Measurements from ENCODE around the gene CCDC91.
"Not testable (repeated sequence)": the region's sequence is repeated elsewhere in the genome, so short reads cannot be mapped to it uniquely, and the experiment has no call there.

CCDC91 gene

GRCh38 chr12:28232211-28232928, 42.1 kb downstream of the CCDC91 start:
- no peak for DNase-seq

- DNase-seq = no peak
Observed at GRCh38 chr12:28234444-28234843, 44.2 kb downstream of the CCDC91 start.

DNA sequence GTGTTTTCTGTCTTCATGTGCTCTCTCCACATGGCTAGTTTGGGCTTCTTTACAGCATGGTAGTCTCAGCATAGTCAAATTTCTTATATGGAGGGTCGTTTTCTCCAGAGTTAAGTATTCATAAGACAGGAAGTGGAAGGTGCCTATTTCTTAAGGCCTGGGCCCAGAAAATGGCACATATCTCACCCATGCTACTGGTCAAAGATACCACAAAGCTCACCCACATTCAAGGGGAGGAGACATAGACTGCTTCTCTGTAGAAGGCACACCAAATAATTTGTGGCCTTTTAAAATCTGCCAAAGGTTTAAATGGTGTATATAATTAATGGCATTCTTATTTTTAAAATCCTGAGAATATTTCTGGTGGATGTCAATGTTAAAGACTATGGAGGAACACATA, 44.8 kb downstream of the CCDC91 start:
- no peak for DNase-seq

DNA sequence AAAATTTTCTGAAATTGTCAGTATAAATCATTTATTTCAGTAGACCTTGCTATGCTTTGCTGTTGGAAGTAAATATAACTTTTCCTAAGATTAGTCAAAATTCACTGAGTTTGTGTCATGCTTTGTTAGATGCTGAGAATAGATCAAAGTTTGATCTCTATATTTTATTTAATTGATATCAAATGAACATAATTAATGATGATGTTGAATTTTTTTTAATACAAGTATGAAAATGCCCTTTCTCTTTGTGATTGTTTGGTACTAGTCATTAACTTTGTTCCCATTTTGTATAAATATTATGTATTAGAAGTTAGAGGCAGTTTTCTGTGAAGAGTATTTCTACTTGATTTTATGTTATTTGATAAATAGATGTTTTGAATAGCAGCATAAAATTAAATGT, 45.7 kb downstream of the CCDC91 start:
- no peak for DNase-seq

DNA sequence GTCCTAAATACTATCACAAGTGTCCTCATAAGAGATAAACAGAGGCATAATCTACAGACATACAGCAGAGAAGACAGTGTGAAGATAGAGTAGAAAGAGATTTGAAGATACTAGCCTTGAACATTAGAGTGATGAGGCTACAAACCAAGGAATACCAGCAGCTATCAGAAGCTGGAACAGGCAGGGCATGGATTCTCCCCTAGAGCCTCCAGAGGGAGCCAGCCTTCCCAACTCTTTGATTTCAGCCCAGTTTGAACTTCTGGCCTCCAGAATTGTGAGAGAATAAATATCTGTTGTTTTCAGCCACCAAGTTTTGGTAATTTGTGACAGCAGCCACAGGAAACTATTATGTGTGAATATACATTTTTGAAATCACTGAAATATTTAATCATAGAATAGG, 47.2 kb downstream of the CCDC91 start:
- no peak for DNase-seq

- DNase-seq = no peak
Observed at GRCh38 chr12:28239918-28240317, 49.7 kb downstream of the CCDC91 start.

- no peak for DNase-seq
Observed at GRCh38 chr12:28240853-28241252, 50.6 kb downstream of the CCDC91 start.

- no peak for DNase-seq
Observed at GRCh38 chr12:28242129-28242495, 51.9 kb downstream of the CCDC91 start.

- DNase-seq = no peak
Observed at GRCh38 chr12:28242496-28243309, 52.4 kb downstream of the CCDC91 start.

- DNase-seq = no peak
Observed at GRCh38 chr12:28243310-28243633, 53.0 kb downstream of the CCDC91 start.

DNA sequence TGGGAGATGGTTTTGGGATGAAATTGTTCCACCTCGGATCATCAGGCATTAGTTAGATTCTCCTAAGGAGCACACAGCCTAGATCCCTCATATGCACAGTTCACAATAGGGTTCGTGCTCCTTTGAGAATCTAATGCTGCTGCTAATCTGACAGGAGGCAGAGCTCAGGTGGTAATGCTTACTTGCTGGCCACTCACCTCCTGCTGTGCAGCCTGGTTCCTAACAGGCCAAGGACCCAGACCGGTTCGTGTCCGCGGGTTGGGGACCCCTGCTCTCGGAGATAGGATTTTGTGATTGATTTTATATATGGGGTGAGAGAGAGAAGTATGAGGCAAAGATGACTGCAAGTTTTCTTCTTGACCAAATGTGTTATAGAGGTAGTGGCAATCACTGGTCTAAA, 57.5 kb downstream of the CCDC91 start:
- no peak for DNase-seq

DNA sequence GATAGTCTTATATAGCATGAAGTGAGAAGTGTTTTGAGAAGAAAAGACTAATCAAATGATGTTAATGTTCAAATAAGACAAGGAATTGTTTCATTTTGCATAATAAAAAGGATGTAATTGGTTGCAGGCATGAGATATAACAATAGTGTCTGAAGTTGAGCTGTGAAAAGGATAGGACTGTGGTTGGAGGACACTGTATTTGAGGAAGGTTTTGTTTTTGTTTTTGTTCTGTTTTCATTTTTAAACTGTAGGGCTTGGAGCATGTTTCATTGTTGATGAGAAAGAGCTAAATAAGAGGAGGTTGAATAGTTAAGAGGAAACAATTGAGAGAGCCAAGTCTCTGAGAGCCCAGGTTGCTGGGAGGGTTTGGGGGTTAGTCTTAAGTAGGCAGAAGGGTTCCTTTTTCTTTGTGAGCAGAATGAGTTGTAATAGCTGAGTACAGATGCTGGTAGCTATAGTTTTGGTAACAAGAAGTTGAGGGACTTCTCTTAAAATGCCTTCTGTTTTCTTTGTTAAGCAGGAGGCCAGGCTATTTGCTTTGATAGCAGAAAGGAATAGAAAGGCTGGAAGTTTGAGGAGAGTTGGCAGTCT, 58.4 kb downstream of the CCDC91 start:
- DNase-seq = no peak

DNA sequence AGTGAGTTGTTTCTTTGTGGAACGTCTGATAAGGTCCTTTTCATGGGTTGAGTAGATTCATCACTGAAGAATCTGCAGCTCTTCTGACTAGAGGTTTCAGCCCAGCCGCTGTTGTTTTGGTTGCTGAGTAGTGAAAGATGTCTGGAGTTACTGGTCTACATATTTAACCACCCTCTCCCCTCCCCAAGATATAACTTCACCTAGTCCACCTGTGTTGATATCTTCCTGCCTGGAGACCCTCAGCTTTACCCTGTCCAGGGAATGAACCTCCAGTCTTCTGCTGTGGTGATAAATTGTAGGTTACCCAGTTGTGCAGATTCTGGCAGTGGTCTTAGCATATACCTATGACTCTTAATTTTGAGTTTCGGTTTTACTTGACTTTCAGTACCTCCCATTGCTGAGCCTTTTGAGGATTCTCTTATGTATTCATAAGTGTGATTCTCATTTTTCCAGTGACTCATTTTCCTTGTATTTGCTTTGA, 62.9 kb downstream of the CCDC91 start:
- no peak for DNase-seq

DNA sequence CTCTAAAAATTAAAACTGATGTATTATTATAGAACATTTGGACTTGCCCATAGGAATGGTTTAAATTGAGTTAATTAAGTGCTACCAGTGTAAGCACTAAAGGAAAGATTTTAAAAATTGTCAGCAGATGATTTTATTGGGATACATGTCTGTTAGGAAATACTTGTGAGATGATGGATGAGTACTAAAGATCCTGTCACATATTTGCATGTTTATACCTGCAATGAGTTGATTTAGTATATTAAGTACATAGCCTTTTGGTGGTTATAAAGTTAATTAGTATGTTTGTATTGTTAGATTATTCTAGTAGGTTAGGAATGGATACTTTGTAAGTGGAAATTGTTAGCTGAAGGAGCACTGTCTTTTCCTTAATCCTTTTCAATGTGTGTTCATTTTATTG, 67.2 kb downstream of the CCDC91 start:
- no peak for DNase-seq

GRCh38 chr12:28258998-28259397, 68.7 kb downstream of the CCDC91 start:
- DNase-seq = no peak

GRCh38 chr12:28265435-28266042, 75.3 kb downstream of the CCDC91 start:
- DNase-seq = no peak

DNA sequence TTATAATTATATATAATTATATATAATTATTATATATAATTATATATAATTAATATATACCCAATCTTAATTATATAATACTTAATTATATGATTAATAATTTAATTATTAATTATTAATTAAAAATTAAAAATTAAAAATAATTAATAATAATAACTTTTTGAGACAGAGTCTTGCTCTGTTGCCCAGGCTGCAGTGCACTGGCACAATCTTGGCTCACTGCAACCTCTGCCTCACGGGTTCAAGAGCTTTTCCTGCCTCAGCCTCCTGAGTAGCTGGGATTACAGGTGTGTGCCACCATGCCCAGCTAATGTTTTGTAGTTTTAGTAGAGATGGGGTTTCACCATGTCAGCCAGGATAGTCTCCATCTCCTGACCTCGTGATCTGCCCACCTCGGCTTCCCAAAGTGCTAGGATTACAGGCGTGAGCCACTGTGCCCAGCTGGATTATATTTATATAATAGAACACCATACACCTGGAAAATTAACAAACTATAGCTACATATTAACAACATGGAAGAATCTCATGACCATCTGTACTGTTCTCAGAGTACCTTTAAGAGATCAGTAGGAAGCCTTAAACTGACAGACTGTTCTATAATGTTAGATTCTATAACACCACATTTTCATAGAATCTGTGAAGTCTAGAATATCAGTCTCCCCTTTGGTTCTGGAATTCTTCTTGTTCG, 77.8 kb downstream of the CCDC91 start:
- not testable (repeated sequence) for DNase-seq

DNA sequence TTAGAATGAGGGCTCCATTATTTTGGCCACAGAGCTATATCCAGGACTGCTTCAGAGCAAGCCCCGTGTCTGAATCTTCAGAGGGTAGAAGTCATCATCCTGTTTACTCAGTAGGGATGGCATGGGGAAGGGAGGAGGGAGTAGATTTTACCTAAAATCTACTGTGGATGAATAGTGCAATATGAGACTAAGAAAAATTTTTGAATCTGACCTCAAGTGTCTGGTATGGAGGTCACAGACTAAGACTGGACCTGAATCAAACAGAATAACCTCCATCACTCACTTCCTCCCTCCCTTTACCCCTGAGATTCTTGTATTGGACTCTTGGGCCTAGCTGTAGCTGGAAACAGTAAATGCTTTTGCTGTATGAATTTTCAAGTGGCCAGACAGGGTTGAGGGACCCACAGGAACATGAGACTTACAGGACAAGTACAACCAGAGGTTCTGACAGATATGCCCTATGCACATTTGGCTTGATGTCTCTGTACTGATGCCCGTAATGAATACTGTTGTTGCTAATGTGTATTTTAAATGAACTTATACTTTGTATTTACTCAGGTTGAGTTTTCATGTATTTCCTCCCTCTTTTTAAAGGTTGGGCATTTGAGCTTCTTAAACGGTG, 78.5 kb downstream of the CCDC91 start:
- DNase-seq = no peak

- no peak for DNase-seq
Observed at GRCh38 chr12:28269851-28270250, 79.6 kb downstream of the CCDC91 start.

DNA sequence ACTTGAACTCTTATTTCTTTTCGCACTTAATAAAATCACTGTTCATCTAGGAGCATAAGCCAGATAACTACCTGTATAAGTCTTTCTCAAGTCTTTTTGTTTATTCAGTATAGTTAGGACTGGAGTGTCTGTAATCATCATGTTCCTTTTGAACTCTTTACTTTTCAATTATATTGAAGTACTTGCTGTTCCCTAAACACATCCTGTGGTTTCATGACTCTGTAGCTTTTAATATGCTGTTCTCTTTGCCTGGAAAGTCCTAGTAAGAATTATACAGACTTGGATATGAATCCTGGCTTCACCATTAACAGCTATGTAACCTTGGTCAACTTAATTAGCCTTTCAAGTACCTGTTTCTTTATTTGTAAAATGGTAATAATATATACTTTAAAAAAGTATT, 88.2 kb downstream of the CCDC91 start:
- DNase-seq = no peak

DNA sequence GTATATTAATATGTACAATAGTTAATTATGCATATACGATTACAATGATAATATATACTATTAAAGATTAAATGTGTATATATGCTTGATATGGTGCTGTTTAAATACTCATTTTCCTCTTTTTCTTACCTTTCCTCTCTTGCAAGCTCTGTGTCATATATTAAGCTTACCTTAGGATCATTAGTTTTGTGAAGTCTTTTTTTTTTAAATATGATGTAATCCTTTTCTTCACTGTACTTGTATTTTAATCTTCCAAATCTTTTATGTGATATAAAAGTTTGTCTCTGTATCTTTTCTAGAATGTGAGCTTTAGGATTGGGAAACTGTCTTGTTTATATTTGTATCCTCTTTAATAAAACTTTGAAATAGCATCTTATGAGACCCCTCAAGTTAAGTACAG, 88.7 kb downstream of the CCDC91 start:
- no peak for DNase-seq
